ENCODE results near the gene ADAMTS1.

The ADAMTS1 gene

DNA sequence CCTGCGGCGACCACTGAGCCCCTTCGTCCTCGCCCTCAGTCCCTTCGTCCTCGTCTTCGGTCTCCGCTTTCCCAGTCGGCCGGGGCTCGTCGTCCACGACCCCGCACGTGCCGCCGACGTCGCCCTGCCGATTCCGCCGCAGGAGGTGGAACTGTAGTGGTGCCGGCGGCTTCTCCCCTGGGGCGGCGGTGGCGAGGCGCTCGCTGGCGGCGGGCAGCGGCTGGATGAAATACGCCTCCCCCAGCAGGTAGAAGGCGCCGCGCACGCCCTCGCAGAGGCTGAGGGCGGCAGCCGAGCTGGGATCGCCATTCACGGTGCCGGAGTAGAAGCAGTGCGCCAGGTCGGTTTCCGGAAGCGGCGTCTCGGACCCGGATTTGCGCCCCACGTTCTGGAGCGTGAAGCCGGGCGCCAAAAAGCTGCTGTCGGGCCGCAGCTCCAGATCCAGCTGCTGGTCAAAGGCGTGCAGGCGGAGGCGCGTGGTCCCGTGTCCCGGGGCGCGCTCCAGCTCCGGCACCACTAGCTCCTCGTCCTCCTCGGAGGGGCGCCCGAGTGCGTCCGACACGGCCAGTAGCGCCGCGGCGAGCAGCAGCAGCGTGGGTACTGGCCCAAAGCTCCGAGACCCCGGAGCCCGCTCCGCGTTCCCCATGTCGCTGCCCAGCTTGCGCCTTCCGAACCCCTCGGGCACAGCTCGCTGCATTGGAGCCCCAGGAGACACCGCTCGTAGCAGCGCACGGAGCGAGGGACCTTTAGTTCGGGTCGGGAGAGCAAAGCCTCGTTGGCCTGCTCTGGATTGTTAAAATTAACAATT lies 747 bp downstream of the ADAMTS1 start:
- DNase-seq = no peak

DNA sequence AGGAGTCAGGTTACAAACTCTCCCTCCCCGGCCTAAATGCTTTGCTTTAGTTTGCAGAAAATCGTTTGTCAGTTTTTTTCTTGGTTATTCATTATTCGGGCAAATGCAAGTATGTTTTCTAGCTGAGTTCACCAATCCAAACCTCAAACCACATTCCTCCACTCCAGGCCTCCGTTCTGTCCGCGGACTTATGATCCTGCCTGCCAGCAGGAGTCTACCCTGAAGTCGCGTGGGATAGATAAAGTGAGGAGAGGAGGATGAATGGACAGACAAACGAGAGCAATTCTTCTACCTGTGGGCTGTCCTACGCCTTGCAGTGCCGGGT lies 1.3 kb downstream of the ADAMTS1 start:
- DNase-seq = no peak

- no peak for DNase-seq
Observed at GRCh38 chr21:26842974-26843932, 2.0 kb downstream of the ADAMTS1 start.

- DNase-seq = no peak
Observed at GRCh38 chr21:26842300-26842699, 2.9 kb downstream of the ADAMTS1 start.

DNA sequence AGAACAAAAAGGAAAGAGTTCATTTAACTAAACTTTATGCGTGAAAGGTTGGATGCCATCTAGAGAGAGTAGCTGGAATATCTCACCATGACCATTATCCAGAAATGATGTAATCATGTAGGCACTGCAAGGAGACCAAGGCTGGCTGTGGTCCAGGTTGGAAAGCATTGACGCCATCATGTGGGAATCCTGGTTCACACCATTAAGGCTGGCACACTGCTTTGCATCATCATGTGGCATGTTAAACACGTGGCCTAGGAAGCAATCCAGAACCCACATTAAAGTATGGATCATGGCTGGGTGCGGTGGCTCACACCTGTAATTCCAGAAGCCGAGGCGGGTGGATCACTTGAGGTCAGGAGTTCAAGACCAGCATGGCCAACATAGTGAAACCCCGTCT lies 4.3 kb downstream of the ADAMTS1 start:
- DNase-seq = no peak

DNA sequence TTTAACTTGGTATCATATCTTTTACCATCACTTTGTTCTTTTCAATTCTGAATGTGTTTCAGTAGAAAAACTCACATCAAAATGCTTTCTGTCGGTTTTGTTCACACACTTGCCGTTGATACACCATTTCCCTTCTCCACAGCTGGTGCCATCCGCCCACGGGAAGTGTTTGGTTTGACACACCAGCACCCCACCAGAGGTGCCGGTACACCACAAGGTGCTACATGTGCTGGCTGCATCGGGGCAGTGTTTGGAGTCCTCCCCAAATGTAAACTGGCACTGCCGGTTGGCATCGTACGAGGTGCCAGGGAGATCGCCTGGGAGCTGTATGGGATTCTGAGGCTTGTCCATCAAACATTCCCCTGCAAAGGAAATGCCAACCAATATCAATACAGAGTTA lies 5.0 kb downstream of the ADAMTS1 start:
- DNase-seq = no peak

DNA sequence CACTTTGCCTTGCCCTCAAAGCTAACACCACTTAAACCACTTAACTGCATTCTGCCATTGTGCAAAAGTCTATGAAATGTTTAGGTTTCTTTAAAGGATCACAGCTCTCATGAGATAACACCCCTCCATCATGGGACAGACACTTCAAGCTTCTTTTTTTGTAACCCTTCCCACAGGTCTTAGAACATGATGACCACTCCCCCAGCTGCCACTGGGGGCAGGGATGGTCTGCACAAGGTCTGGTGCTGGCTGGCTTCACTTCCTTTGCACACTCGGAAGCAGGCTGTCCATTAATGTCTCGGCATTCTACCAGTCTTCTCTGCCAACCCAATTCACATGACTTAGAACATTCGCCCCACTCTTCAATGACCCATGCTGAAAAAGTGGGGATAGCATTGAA lies 7.7 kb downstream of the ADAMTS1 start:
- DNase-seq = no peak

DNA sequence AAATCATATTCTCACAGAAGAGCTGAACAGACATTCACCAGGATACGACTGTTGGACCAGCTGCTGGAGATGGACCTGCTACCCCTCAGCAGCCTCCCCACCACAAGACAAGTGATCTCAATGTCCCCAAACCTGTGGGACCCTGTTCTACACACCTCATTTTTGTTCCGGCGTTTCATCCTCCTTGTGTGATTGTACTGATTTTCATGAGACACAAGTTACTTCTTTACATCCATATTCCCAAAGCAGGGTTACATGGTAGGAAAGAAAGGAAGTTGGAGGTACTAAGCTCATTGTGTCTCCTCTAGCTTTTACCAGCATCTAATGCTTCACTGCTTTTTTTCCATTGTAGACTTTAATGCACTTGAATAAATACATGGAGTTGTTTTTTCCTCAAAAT lies 8.7 kb downstream of the ADAMTS1 start:
- no peak for DNase-seq

- no peak for DNase-seq
Observed at GRCh38 chr21:26835714-26836265, 9.4 kb downstream of the ADAMTS1 start.

DNA sequence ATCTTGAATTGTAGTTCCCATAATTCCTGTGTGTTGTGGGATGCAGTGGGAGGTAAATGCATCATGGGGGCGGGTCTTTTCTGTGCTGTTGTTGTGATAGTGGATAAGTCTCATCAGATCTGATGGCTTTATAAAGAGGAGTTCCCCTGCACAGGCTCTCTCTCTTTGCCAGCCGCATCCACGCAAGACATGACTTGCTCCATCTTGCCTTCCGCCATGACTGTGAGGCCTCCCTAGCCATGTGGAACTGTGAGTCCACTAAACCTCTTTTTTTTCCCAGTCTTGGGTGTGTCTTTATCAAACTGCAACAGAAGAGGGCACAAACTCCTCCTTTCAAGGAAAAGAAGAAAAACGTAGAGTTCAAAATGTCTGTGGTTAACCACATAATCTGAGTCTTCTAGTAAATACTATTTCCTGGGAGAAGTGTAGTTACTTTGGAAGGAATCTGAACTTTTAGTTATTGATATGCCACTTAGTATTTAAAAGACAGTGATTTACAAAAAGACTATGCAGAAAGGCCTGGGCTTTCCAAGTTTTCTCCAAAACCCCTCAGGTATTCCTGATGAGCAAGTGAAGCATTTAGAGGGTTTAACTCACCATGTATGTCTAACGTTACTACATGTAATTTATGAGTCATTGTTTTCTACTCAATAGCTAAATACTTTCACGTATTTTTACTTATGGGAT lies 10.0 kb downstream of the ADAMTS1 start:
- DNase-seq = no peak

DNA sequence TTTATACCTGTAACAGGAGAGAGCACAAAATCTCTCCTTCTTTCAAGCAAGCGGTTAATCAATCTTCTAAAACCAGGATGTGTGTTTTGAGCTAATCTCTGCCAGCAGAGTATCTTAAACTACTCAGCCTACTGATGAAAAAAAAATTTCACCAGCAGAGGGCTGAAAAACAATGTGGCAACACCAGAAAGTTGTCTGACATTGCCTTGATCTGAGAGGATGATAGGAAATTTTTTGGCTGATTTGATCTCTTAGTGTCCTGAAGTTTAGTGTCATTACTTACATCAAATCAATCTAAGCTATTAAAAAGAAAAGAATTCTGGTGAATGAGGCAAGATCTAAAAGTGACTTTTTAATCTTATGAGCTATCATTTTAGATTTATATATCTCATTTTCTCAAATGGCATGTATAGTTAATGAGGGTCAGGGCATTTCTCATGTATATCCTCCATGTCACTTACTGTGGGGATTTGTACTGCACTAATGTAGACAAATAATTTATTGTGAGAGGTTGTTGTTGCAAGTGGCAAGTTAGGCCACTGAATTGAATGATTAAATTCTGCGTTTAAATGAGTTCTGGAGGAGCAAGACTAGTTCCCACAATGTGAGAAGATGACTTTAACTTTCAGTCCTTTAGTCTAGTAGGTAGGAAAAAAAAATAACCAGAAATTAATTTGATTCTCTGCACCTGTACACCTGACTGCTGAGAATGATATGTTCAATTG lies 10.9 kb downstream of the ADAMTS1 start:
- no peak for DNase-seq

- no peak for DNase-seq
Observed at GRCh38 chr21:26833460-26833939, 11.7 kb downstream of the ADAMTS1 start.

DNA sequence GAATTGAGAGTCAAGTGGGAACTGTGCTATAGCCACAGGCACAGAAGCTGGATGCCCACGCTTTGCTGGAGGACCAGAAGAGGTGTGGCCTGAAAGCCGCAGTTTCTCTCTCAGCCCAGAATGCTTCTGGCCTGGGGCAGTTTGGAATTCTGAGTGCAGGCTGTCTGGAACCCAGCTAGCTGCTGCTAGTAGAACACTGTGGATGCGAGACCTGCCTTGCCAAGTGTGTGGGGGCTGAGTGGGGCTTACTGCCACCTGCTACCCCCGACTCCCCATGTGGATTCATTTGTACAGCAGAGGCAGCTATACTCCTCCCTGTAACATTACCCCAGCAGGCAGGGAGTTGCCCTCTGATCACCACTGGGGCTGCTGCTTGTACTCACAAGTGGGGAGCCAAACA lies 12.2 kb downstream of the ADAMTS1 start:
- DNase-seq = no peak

DNA sequence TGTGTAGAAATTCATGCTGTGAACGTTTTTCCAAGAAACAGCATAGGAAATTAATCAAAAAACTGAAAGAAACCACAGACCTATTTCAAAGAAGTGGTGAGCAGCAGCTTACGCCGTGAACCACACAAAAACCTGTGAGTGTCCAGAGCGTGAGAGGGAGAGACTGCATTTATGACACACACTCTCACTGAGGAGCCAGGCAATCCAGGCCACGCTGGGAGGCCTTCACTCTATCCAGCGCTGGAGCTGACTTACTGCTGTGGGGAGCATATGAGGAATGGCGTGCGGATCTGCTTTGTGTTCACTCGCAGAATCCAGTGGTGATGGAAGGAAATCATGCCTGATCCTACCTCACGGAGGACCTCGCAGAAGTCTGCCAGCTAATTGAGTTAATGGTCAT lies 12.7 kb downstream of the ADAMTS1 start:
- no peak for DNase-seq

- DNase-seq = no peak
Observed at GRCh38 chr21:26826801-26827200, 18.4 kb downstream of the ADAMTS1 start.

GRCh38 chr21:26820509-26820908 lies 24.7 kb downstream of the ADAMTS1 start:
- DNase-seq = no peak

- DNase-seq = no peak
Observed at GRCh38 chr21:26819740-26820324, 25.4 kb downstream of the ADAMTS1 start.

DNA sequence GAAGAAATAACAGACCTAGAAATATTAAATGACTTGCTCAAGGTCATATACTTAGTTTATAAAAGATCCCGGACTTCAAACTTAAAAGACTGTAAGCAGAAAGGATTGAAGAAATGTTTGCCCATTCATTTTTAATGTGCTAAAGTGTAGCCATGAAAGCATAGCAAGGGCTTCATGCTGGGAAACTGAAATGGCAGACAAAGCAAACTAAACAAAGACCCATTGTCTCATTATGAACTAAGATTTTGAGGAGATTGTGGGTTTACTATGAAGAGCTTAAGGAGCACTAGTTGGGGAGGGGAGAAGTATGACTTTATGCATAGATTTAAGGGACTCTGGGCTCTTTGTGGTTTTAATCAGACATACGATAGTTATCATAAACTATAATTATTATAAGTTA lies 26.3 kb downstream of the ADAMTS1 start:
- no peak for DNase-seq

DNA sequence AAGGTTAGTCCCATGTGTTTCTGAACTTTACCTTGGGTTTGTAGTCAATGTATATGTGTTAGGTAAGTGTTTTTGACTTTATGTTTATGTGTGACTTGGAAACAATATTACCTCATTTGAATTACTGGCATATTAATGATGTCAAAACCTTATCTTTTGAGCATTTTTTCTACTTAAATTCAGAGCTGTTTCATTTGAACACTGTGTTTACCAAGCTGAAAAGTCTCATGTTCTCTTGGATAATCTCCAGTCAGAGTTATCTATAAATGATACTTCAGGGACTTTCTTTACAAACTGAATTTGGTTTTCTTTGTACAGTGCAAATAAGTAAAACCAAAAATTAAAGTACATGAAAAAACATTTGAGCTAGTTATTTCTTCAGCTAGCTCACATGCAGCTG lies 30.0 kb downstream of the ADAMTS1 start:
- no peak for DNase-seq

DNA sequence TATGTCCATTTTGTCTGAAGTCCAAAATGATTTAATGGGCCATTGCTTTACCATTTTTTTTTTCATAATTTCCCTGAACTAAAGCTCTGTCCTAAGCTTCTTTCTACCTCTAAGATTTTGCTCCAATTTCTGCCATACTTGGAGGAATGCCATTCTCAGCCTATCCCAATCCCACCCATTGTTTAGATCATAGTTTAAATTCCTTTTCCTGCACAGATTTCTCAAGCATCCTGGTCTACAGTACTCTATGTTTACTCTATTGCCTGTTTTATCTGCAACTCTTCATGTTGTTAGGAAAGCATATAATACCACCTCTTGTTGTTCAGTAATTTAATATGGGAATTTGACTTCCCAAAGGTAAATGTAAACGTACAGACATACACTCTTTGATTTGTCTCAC lies 30.8 kb downstream of the ADAMTS1 start:
- no peak for DNase-seq

DNA sequence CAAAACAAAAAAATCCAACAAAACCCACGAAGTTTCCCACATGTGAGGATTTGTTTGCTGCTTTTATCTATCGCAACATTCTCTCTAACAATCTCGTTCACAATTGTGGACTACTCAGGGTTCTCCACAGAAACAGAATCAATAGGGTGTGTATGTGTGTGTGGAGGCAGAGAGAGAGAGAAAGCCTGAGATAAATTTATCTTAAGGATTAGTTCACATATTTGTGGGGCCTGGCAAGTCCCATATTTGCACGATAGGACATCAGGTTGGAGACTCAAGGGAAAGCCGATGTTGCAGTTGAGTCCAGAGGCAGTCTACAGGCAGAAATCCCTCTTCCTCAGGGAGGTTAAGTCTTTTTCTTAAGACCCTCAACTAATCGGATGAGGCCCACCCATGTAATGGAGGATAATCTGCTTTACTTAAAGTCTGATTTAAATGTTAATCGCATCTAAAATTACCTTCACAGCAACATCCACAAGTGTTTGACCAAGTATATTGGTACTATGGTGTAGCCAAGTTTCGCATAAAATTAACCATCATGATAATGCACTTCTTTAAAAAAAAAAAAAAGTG lies 31.7 kb downstream of the ADAMTS1 start:
- DNase-seq = no peak

DNA sequence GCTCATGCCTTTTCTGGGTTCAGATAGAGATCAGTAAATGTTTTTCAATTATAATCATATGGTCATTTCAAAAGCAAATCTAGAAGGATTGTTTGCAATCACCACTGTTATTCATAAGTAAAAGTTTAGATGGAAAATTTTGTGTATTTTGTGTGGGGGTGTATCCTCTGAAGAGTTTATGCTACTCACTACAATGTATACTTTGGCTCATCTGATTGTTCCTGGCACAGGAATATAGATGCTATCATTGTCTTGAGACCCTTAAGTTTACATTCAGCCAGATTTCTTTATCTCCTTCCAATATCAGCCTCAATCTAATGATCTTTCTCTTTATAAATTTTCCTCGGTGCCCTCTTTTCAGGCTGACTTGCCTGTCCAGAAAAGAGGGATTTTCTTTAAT lies 33.0 kb downstream of the ADAMTS1 start:
- DNase-seq = no peak
